ENCODE data around the gene MED12L.

The MED12L gene

GRCh38 chr3:151432616-151433372 is 347.3 kb downstream of the MED12L start:
- no peak for DNase-seq

DNA sequence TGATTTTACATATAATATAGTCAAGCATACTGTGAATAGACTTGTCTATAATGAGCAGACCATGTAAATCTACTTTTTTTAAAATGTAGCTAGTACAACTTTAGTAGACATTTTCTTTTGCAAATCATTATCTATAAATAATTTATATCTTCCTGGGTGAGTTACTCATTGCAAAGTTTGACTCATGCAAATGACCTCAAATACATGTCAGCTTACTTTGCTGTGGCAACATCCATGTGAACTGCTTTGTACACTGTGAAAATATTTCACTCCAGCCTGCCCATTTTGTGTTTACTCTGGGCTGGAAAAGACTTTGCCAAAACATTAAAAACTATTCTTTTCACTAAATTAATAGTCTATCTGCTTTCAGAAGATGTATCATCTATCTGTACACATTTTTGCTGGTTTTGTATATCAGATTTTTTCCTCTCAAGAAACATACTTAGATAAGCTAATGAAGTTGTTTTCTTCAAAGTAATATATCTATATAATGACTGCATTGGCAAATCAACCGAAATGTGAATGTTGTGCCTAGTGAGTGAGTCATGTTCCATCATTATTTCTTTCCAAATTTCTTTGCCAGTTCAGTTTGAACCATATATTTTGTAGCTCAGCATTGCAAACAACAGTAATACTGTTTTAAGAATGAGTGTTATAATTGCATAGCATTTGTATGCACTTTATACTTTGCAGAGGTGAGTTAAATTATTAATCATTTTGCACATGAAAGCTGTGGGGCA is 348.9 kb downstream of the MED12L start:
- no peak for DNase-seq

GRCh38 chr3:151436675-151437446 is 351.4 kb downstream of the MED12L start:
- no peak for DNase-seq

DNA sequence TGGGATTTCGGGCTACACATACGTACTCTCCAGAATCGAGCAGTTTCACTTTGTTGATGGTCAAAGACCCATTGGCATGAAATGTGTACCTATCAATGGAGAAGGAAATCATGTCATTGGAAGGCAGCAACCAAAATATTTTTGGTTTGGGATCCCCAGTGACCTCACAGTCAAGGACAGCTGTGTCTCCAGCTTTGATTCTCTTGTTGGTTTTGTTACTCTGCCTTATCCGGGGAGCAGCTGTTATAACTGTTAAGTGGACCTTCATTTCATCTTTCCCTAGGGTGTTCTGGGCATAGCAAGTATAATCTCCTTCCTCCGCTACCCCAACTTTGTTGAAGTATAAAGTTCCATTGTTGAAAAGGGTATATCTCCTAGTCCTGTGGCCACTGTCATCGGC is 352.4 kb downstream of the MED12L start:
- no peak for DNase-seq

DNA sequence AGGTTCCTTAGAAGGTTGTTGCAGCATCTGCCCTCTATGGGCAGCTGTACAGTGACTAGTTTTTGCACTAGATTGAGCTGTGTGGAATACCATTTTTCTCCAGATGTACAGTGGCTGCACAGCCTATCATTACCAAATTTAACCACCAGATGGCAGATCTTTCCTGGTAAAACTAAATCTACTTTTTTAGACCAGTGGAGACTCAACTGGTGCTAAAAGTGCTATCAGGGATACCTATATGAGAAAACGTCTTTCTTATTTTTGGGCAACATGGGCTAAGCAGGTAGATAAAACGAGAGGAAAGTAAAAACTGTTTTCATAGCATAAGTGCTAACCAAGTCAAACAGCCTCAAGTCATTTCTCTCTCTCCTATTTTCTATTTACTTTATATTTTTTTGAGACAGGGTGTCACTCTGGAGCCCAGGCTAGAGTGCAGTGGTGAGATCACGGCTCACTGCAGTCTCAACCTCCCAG is 354.2 kb downstream of the MED12L start:
- peak; percentile 21 for DNase-seq

DNA sequence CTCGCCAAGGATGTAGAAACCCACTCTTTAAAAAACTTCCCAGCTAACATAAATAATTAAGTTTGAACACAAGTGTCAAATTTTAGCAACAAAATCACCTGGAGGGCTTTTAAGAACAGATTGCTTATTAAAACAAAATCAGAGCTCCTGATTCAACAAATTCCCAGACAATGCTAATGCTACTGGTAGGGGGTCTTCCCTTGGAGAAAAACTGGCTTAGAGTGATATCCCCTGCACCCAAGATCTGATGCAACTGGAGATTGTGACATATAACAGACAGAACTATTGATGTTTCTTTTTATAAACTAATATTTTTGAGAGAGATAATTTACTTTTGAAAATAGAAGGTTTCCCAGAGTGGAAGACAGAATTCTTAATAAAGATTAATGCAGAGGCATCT is 355.5 kb downstream of the MED12L start:
- DNase-seq = no peak

- DNase-seq = no peak
Measured at GRCh38 chr3:151443583-151443982, 358.1 kb downstream of the MED12L start.

DNA sequence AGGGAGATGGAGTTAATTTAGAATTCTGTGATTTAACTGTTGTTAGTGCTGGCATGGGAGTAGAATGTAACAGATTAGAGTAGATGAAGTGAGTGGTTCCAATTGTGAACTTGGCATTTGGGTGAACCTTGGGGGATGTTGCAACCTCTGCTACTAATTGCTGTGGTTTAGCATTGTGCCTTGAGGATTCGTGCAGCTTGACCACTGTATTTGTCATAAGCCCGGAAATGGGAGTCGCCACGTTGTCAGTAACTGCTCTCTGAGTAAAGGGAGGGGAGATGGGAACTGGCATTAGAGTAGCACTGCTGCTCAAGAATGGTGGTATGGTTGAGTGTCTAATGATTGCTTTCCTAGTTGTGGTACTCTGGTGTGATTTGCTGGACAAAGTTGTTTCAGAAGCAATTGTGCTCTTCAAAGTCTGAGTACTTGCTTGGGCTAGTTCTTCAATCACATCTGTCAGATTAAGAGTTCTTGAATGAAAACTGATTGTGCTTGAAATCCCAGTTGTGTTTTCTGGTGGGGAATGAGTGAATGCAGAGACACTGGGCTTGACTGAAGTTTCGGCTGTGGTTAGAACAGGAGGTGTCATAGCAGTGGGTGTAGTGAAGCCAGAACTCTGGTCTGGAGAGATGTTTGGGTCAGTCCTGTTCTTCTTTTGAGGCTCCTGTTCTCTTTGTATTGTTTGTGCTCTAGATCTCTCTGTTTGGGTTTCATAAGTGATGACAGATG is 360.0 kb downstream of the MED12L start:
- DNase-seq = no peak

GRCh38 chr3:151446002-151446340 is 360.5 kb downstream of the MED12L start:
- DNase-seq = no peak

GRCh38 chr3:151452368-151452767 is 366.9 kb downstream of the MED12L start:
- no peak for DNase-seq

DNA sequence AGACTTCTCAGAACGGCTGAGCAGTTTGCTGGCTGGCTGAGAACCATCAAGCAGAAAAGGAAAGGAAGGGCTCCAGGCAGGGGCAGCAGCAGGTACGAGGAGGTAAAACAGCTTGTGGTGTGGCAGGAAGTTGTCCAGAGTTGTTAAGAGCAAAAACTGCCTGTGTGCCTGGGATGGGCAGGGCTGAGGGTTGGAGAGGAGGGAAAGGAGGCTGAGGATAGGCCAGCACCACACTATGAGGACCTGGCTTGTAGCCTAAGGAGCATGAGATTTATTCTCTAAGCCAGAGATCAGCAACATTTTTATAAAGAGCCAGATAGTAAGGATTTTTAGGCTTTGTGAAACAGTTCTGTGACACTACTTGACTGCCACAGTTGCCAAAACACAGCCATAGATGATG is 367.4 kb downstream of the MED12L start:
- no peak for DNase-seq

- DNase-seq = no peak
Measured at GRCh38 chr3:151456065-151456464, 370.6 kb downstream of the MED12L start.

GRCh38 chr3:151459358-151459757 is 373.9 kb downstream of the MED12L start:
- DNase-seq = no peak

- DNase-seq = no peak
Measured at GRCh38 chr3:151460228-151460627, 374.8 kb downstream of the MED12L start.

- no peak for DNase-seq
Measured at GRCh38 chr3:151460774-151461450, 375.4 kb downstream of the MED12L start, which contains the start of gene IGSF10. Gene IGSF10, minus strand, starts transcription at chr3:151461061. Its CDS starts 2,352 bp downstream, at chr3:151458709.

DNA sequence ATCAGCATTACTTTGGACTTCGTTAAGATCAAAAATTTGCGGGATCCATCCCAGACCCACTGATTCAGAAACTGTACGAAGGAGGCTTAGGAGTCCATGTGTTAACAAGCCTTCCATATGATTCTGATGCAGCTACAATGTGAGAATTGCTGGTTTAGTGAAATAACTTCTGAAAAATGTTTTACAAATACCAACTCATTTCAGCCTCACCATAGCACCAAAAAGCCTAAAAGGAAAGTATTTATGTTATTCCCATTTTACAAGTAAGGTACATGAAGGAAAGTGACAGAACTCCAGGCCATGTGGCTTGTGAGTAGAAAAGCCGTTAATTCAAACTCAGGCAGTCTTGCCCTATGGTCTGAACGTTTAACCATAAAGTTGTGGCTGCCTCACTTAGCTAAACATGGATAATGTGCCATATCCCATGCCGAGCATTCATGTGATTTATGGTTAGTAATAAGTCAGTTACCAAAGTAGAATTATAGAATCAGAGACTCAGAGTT is 376.9 kb downstream of the MED12L start:
- DNase-seq = no peak

DNA sequence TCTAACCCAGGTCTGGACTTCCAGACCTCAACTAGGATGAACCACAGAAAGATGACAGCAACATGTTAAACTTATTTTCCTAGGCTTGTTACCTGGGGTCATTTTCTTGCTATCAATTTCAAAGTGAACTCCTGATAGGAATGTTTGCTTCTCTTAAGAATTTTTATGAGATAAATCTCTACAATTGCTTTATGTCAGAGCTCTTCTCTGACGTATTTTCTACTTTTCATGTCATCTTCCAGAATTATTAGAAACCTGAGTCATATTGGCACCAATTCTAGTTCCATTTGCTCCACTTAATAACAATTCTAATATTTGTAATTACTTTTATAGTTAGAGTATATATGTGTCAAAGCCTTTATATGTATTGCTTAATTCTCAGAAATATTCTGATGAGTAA is 377.5 kb downstream of the MED12L start:
- DNase-seq = no peak

DNA sequence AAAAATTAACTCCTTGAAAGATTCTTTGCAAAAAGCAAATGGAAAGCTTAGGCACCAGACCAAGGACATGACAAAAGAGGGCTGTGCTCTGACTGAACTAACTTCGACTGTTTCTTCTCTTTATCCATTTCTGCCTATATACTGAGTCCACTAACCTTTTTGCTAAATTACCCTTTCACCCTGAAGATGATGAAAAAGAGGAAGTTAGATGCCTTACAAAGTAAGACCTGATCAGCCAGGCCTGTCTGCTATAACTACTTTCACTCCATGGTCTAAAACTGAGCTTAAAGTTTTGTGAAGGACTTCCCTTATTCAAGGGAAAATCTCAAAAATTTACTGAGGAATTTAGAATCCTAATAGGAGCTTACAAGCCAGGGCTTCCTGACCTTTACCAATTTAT is 381.6 kb downstream of the MED12L start:
- no peak for DNase-seq

DNA sequence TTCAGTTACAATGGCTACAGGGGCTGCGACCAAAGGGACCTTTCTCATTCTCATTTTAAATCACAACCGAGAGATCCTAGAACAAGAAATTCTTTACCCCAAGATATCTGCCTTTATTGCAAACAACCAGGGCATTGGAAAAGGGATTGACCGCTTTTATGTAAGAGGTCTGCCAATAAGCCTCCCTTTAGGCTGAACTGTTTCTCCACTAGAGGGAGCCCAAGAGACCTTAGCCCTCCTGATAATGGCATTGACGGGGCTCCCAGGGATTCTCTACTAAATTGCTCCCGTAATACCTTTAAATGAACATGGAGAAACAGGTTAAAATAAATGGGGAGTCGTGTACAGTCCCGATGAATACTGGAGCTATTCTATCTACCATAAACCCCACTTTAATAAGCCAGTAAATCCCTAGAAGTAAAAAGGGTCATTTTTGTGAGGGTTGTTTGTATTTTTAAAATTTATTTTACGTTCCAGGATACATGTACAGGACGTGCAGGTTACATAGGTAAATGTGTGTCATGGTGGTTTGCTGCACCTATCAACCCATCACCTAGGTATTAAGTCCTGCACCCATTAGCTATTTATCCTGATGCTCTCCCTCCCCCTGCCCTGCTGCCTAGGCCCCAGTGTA is 382.9 kb downstream of the MED12L start:
- DNase-seq = peak; percentile 9

- DNase-seq = no peak
Measured at GRCh38 chr3:151476344-151477018, 391.0 kb downstream of the MED12L start.

Data from NCI-H446 treated with DMSO at 0.1 percent for 48 hours (cell line).